GM21717 (cell line): ENCODE results near the gene MORC4.
A peak's percentile ranks its signal among the peaks of the same experiment; 100 is the strongest.
"Not testable (repeated sequence)": the region's sequence is repeated elsewhere in the genome, so short reads cannot be mapped to it uniquely, and the experiment has no call there.

ENCODE experiments used
- ATAC-seq: cut with Tn5 transposase; IDR thresholded peaks from one replicate; pipeline ENCODE4 v1.9.1; 2021; ENCODE audit warnings: mild to moderate bottlenecking, moderate library complexity; ENCODE audit not compliant: unreplicated experiment

Gene MORC4

GRCh38 chrX:107000013-107000515, at the start of gene MORC4:
Gene MORC4, minus strand, starts transcription at chrX:107000212. Its CDS starts 243 bp downstream, at chrX:106999969.
- peak; percentile 67 for ATAC-seq

- ATAC-seq, result no peak
Measured at GRCh38 chrX:107047622-107048021, 47.6 kb upstream of the MORC4 start.

- ATAC-seq, result no peak
Measured at GRCh38 chrX:107029752-107030151, 29.7 kb upstream of the MORC4 start.

DNA sequence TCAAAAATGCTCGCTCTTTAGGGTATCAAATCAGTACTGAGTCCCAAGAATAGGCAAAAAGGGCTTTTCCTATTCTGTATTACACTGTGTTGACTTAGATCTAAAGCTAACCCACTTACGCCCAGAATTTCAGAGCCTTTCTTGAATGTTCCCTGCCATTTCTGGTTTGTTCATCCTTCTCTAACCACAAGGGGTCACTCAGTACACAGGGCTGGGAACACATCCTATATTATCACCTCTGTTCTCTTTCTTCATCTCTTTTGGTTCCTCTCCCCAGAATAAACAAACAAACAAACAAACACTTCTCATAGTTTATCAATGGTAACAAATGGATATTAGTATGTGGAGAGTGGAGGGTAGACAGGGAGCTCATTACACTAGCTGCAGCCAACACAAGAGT, 25.5 kb upstream of the MORC4 start:
- ATAC-seq, result no peak

DNA sequence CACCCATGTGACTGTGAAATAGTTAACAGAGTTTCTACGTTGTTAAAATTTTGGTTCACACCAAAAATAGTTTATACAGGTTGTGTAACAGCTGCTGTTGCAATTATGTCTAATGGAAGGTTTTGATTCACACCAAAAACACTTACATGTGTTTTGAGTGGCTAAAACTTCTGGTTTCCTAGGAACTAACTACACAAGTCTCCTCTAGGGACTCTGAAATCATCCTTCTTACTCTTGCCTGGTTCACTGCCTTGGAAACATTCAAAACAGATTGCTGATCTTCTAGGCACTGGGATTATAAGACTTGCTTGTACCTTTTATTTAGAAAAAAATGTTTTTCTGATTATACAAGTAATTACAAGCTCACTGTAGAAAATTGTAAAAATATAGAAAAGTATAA, 14.9 kb upstream of the MORC4 start:
- no peak for ATAC-seq

DNA sequence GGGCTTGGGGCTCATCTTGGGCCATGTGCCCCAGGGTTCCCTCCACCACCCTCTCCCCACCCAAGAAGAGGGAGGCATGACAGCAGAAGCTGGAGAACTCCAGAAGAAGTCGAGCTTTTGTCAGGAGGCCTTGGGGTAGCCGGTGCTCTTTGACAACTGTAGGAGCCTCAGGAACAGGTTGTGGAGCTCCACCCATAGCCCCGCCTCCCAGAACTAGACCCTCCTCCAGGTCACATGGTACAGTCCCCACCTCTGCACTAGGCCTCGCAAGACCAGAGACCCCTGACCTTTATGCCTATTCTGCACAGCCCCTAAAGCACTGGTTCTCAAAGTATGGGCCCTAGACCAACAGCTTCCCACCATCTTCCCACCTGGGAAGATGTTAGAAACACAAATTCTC, 8.0 kb upstream of the MORC4 start:
- no peak for ATAC-seq

- ATAC-seq, result peak; percentile 16
Measured at GRCh38 chrX:106999002-106999975, 723 bp downstream of the MORC4 start.

GRCh38 chrX:106997611-106998010, 2.4 kb downstream of the MORC4 start:
- ATAC-seq, result no peak

DNA sequence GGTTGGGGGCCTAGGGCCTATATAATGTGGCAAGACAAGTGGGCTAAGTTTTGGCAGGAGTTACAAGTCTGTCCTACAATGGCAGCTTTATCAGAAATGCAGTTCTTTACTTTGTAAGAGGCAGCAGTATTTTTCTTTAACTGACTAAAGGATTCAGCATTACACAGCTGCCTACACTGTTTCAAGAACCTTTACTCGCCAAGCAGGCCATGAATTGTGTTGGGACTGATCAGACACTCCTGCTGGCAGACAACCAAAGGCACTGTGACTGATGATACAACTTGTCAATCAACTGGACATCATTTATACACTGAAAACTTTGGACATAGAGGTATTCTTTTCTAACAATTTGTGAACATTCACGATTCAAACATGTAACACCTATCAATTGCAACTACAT, 4.3 kb downstream of the MORC4 start:
- ATAC-seq, result no peak

- ATAC-seq, result no peak
Measured at GRCh38 chrX:106987488-106987887, 12.5 kb downstream of the MORC4 start.

GRCh38 chrX:106980952-106981626, 18.9 kb downstream of the MORC4 start:
- no peak for ATAC-seq

DNA sequence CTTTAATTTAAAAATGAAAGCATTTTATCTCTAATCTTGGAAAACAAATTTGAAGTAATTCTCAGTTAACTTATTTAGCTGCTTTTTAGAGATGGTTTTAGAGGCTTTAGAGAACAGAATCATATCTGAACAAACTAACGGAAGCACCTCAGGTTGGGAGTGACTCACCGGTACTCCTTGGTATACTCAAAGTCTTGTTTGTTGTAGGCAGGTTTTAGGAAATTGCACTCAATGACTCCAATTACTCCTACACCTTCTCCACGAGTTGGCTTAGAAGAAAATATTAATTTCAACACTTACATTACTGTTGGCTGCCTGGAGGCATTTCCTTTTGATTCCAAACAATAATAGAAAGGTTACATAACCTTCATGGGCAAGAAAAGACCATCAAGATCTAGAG, 23.6 kb downstream of the MORC4 start:
- ATAC-seq, result no peak

GRCh38 chrX:106973433-106974149, 26.4 kb downstream of the MORC4 start:
- ATAC-seq, result no peak

DNA sequence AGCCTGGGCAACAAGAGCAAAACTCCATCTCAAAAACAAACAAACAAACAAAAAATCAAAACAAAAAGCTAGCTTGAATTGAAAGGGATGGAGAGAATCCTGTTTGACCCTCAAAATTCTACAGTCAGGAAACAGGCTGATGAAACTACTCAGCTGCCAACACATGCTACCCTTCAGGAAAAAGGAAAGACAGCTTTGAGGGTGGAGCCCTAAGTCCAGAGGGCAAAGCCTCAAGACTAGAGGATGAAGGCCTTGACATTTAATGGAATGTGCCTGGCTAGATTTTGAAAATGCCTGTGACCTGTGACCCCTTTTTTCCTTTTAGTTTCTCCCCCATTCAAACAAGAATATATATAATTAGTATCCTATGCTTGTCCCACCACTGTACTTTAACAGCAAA, 27.1 kb downstream of the MORC4 start:
- no peak for ATAC-seq

DNA sequence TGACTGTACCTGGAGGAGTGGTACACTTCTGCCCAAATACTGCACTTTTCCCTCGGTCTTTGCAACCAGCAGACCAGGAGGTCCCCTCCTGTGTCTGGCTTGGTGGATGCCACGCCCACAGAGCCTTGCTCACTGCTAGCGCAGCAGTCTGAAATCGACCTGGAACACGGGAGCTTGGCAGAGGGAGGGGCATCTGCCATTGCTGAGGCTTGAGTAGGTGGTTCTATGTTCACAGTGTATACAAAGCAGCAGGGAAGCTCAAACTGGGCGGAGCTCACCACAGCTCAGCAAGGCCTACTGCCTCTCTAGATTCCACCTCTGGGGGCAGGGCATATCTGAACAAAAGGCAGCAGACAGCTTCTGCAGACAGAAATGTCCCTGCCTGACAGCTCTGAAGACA, 33.5 kb downstream of the MORC4 start:
- ATAC-seq, result not testable (repeated sequence)

- ATAC-seq, result no peak
Measured at GRCh38 chrX:106964290-106964689, 35.7 kb downstream of the MORC4 start.

- no peak for ATAC-seq
Measured at GRCh38 chrX:106963111-106963510, 36.9 kb downstream of the MORC4 start.

- no peak for ATAC-seq
Measured at GRCh38 chrX:106959901-106960300, 40.1 kb downstream of the MORC4 start.

DNA sequence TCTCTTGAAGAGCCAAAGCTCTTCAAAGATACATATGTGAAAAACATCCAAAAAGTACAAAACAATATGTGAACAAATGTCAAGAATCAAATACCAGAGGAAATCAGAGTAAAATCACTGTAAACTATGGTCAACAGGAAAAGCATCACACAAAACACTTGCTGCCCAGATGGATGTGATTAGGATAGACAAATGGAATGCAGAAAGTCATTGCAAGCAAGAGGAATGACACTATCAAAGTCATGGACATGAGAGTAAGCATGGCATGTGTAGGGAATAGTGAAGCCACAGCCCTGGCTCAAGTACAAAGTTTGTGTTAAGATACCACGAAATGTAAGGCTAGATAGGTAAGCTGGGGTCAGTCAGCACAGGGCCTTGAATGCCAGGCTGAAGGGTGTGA, 42.2 kb downstream of the MORC4 start:
- ATAC-seq, result no peak

- no peak for ATAC-seq
Measured at GRCh38 chrX:106955004-106955772, 44.8 kb downstream of the MORC4 start.
